HG03565 (cell line): Measurements from ENCODE around the gene APOBEC4.
A peak's percentile ranks its signal among the peaks of the same experiment; 100 is the strongest.

Experiments used
- ATAC-seq: cut with Tn5 transposase; IDR thresholded peaks from one replicate; pipeline ENCODE4 v1.9.1; 2021; ENCODE audit warnings: mild to moderate bottlenecking, moderate library complexity; ENCODE audit not compliant: unreplicated experiment

APOBEC4 gene

DNA sequence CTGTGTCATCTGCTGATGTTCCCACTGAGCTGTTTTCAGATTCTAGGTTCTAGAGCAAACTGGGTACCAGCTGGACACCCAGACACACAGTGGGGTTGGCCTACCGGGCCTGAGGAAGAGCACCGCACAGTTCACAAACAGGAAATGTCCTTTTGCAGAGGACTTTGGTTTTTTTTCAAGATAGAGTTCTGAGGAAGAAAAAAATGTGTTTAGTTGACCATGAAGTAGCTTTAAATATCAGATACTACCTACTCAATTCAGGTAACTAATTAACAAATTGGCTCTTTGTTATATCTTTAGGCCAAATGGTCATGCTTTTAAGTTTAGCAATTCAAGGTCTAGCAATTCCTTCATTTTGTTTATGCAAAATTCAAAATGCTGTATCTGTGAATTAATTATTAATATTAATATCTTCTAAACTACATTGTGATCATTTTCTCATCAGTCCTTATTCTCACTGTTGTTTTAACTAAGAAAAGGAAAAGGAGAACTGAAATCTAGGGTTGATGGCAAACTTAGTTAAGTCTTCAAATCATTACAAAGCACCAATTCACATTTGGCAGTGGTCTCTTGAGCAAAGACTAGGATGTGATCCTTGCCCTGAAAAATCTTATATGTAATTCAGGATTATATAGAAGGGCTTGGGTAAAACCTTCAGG, 45.7 kb downstream of the APOBEC4 start:
- ATAC-seq = no peak

DNA sequence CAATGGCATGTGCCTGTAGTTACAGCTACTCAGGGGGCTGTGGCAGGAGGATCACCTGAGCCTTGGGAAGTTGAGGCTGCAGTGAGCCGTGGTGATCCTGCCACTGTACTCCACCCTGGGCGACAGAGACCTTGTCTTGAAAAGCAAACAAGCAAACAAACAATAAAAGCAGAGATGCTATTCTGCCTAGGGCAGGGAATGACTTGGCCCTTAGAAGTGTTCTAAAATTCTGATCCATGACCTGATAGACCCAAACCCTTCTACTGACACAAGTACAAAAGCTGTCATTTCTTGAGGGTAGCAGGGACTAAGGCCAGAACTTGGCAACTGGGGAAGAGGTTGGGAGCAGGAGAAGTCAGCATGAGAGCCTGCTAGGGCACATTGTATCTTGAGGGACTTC, 47.2 kb downstream of the APOBEC4 start:
- no peak for ATAC-seq

DNA sequence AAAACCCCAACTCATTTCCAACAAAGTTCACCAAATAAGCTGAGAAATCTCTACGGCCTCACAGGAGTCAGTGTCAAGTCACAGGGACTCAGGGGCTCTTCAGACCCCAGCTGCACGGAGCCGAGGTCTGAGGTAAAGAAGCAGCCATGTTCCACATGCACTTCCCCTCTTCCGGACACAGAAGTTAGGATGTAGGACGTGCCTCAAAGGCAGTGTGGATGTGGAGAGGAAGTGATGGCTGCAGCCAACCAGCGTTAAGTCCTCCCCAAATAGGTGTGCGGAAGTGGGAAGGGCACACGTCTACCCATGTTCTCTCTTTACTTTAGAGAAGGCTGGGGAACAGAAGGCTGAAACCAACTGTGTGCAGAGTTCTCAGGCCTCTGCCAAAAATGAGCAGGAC, 48.3 kb downstream of the APOBEC4 start:
- peak; percentile 8 for ATAC-seq

DNA sequence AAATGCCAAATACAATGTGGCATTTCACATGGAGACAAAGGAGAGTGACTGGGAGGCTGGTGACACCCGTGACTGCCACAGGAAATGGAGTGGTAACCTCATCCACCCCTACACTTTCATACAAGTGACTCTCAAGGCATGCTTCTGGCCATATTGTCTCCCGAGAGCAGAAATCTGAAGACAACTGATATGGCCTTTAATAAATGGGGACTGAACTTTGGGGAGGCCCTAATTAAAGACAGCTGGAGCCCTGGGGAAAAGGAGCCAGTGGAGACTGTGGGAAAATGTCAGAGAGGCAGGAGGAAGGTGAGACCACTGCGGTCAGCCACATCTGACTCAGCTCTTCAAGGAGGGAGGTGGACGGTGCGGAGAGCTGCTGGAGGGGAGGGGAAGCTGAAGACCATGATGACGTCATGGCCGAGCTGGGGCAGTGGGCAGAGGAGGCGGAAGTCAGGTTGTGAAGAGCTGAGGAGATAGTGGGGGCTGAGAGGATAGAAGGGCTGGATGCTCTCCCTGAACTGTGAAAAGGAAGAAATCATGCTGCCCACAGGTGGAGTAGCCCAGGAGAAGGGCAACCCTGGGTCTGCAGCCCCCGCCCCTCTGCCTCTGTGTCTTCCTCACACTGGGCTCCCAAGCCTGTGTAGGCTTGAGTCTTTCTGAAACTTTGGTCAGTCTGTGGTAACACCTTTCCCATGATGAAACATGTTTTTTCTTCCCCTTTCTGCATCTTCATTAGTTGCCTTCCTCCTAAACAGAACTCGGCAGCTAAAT, 48.9 kb downstream of the APOBEC4 start:
- peak; percentile 34 for ATAC-seq

DNA sequence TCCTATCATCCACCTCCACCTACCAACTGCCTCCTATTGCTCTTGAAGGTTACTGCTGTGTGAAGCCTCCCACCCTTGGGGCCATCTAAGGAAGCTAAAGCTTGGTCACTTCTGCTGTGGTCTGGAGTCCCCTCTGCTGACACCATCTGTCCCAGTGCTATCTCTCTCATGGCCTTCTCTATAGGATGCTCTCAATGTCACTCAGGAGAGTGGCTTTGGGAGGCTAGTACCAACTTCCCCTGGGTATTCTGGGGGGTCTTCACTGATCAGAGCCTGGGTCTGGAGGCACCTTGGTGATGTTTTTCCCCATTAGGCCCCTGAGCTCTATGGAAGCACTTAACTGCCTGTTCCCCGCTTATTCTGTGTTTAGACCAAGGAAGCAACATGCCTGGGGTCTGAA, 50.6 kb downstream of the APOBEC4 start:
- no peak for ATAC-seq

DNA sequence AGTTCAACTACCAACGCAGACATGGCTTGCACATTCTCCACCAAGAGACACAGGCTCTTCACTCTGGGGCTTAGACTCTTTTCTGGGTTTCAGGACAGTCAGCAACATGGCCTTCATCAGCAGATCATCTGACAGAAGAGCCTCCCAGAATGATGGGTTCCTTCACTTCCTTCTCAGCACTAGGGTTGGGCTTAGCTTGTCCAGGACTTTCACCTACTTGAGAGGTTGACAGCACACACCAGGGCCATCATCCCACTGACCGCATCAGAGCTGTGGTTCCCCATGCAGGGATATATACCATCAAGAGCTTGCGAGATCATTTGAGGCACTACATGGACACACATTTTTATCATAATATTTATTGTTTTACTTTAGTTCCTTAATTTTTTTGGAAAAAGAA, 52.5 kb downstream of the APOBEC4 start:
- no peak for ATAC-seq

DNA sequence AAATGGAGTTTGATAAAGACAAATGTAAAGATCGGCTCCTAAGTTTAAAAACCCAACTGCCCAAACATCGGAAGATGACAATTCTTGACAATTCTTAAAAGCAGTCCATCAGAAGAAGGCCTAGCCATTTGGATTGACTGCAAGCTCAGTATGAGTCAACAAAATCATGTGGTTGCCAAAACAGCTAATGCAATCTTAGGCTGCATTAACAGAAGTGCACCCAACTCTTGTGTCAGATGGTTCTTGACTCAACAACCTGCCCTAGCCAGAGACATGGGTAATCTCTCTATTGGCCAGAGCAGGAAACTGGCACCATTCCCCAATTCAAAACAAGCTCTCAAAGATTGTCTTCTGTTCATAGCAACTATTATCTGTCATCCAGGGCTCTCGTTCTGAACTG, 53.0 kb downstream of the APOBEC4 start:
- no peak for ATAC-seq

DNA sequence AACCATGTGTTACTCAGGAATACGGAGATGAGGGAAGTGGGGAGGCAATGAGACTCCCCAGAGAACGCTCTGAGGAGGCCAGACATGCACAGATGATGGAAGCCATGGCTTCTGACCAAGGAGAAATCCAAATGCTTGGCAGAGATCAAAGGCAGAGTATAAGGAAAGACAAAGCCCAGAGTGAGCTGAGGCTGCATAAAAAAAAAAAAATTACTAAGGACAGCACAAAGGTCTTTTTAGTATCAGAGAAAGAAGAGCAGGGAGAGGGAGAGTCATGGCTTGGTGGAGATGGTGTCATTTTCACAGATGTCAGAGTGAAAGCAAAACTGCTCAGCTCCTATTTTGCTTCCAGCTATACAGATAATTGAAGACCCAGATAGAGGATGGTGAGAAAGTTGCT, 54.7 kb downstream of the APOBEC4 start:
- ATAC-seq = peak; percentile 45

DNA sequence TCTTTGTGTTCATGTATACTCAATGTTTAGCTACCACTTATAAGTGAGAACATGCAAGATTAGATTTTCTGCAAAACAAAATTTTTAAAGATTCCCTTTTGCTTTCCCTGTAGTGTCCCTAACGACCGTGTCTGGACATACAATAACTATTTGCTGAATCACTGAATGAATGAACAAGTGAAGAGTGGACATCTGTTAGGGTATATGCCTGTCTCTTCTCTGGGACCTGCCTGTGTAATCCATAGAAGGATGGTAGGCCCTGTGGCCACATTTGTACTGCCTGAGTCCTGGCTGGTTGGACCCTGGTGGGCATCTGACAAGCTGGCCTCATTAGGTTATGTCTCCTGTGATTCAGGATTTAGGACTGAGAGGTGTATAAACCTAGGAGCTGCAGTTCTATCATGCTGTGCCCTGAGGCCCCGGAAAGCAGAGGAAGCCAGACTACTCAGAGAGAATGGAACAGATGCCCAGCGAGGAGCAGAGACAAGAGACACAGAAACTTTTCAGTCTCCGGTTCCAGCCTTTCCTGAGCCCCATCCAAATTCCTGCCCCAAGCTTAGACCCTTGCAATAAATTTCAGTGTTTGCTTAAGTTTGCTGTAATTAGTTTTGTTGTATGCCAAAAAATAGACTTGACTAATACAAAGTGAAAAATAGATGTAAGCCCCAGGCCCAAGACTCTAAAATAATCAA, 55.3 kb downstream of the APOBEC4 start:
- no peak for ATAC-seq

DNA sequence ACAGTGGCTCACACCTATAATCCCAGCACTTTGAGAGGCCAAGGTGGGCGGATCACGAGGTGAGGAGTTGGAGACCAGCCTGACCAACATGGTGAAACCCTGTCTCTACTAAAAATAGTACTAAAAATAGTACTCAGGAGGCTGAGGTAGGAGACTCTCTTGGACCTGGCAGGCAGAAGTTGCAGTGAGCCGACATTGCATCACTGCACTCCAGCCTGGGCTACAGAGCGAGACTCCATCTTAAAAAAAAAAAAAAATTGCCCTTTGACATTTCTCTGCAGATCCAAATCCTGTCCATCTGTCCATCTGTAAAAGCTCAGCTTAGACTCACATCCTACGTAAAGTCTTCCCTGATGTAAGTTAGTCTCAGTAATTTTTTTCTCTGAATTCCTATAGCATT, 56.6 kb downstream of the APOBEC4 start:
- ATAC-seq = no peak
